Skeletal muscle satellite cell (primary cell): ENCODE data around the gene PLEKHA1.

Source experiments
- H3K27me3 ChIP-seq: 2 replicates; pipeline ENCODE4 v1.7.0; 2013; ENCODE audit warnings: low read length; ENCODE audit not compliant: control insufficient read depth, insufficient read depth
- H3K36me3 ChIP-seq: 2 replicates; pipeline ENCODE4 v1.7.0; 2013; ENCODE audit warnings: mild to moderate bottlenecking, control low read depth, low read length; ENCODE audit not compliant: insufficient read depth
- H3K4me1 ChIP-seq: 2 replicates; pipeline ENCODE4 v1.7.0; 2013; ENCODE audit warnings: low read length; ENCODE audit not compliant: control insufficient read depth, insufficient read depth
- H3K4me2 ChIP-seq: 2 replicates; pipeline ENCODE4 v1.7.0; 2013; ENCODE audit warnings: mild to moderate bottlenecking, low read length
- H3K4me3 ChIP-seq: 2 replicates; pipeline ENCODE4 v1.7.0; 2013; ENCODE audit warnings: low read length
- H3K9ac ChIP-seq: 2 replicates; pipeline ENCODE4 v1.7.0; 2013; ENCODE audit warnings: mild to moderate bottlenecking, low read depth, low read length, moderate library complexity
- H3K9me3 ChIP-seq: replicated peaks from 2 replicates; pipeline ENCODE4 v1.7.0; 2013; ENCODE audit warnings: mild to moderate bottlenecking, control low read depth, low read length

Gene PLEKHA1

GRCh38 chr10:122413327-122413726 lies 38.8 kb downstream of the PLEKHA1 start:
- H3K4me2 ChIP-seq = no peak overlapping the region
- no peak overlapping the region for H3K9ac ChIP-seq
- peaks cover 12% of the 10 kb centered on the region for H3K4me1 ChIP-seq
- H3K27me3 ChIP-seq = no peaks in the 10 kb centered on the region
- no peak overlapping the region for H3K4me3 ChIP-seq
- H3K9me3 ChIP-seq = no peaks in the 10 kb centered on the region
- H3K36me3 ChIP-seq = peaks cover 15% of the 10 kb centered on the region

- Histone ChIP-seq H3K36me3 (peaks cover 11% of the 10 kb centered on the region), H3K4me3 (no peak overlapping the region), H3K4me1 (peaks cover 48% of the 10 kb centered on the region), H3K27me3 (no peaks in the 10 kb centered on the region), H3K9me3 (no peaks in the 10 kb centered on the region), H3K4me2 (no peak overlapping the region), H3K9ac (no peak overlapping the region)
Observed at GRCh38 chr10:122417667-122418066, 43.2 kb downstream of the PLEKHA1 start.

GRCh38 chr10:122419016-122419415 lies 44.5 kb downstream of the PLEKHA1 start:
- no peak overlapping the region for H3K4me3 ChIP-seq
- H3K4me2 ChIP-seq = no peak overlapping the region
- no peak overlapping the region for H3K9ac ChIP-seq
- H3K36me3 ChIP-seq = peaks cover 5% of the 10 kb centered on the region
- peaks cover 48% of the 10 kb centered on the region for H3K4me1 ChIP-seq
- H3K27me3 ChIP-seq = no peaks in the 10 kb centered on the region
- H3K9me3 ChIP-seq = no peaks in the 10 kb centered on the region

DNA sequence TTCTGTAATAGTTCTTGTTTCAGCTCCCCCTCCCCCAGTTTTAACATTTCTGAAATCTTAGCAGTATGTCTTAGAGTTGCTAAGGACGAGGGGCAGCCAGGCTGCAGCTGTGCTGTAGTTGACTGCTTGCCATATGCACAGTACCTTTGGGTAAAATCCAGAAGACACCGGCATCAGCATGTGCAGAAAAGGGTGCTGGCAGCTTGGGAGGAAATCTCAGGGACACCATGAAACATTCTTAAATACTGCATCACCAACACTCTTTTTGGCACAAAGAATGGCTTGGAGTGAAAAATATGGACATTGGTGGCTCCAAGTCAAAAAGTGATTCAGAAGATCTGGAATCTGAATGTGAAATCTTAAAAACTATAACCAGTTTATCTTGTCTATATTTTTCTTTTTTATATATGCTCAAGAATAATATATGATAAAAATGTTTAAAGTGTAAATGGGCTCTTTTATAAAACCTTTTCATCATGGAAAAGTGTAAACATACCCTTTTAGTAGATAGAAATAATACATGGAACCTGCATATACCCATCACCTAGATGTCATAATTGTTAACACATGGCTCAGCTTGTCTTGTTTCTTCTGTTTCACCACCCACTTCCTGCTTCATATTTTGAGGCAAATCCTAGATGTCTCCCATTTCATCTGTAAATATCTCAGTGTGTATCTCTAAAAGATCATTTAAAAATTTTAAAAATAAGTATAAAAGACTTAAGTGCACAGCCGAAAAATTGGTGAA lies 45.5 kb downstream of the PLEKHA1 start:
- Histone ChIP-seq H3K36me3 (peaks cover 5% of the 10 kb centered on the region), H3K27me3 (no peaks in the 10 kb centered on the region), H3K4me3 (no peak overlapping the region), H3K4me2 (peak overlapping the region; percentile 52), H3K9ac (no peak overlapping the region), H3K4me1 (peaks cover 48% of the 10 kb centered on the region), H3K9me3 (no peaks in the 10 kb centered on the region)

GRCh38 chr10:122420624-122421007 lies 46.1 kb downstream of the PLEKHA1 start:
- Histone ChIP-seq H3K36me3 (peaks cover 5% of the 10 kb centered on the region), H3K27me3 (no peaks in the 10 kb centered on the region), H3K9me3 (no peaks in the 10 kb centered on the region), H3K4me2 (peak overlapping the region; percentile 35), H3K4me1 (peaks cover 48% of the 10 kb centered on the region), H3K9ac (no peak overlapping the region), H3K4me3 (no peak overlapping the region)

- Histone ChIP-seq H3K9ac (no peak overlapping the region), H3K9me3 (no peaks in the 10 kb centered on the region), H3K4me1 (peaks cover 48% of the 10 kb centered on the region), H3K4me3 (no peak overlapping the region), H3K27me3 (no peaks in the 10 kb centered on the region), H3K36me3 (peaks cover 5% of the 10 kb centered on the region), H3K4me2 (peak overlapping the region; percentile 35)
Observed at GRCh38 chr10:122421054-122421625, 46.6 kb downstream of the PLEKHA1 start.

- H3K4me1 ChIP-seq = peaks cover 46% of the 10 kb centered on the region
- H3K4me3 ChIP-seq = no peak overlapping the region
- no peak overlapping the region for H3K9ac ChIP-seq
- H3K9me3 ChIP-seq = no peaks in the 10 kb centered on the region
- peaks cover 4% of the 10 kb centered on the region for H3K36me3 ChIP-seq
- no peaks in the 10 kb centered on the region for H3K27me3 ChIP-seq
- H3K4me2 ChIP-seq = no peak overlapping the region
Observed at GRCh38 chr10:122421742-122422141, 47.2 kb downstream of the PLEKHA1 start.

GRCh38 chr10:122422266-122422989 lies 47.9 kb downstream of the PLEKHA1 start:
- Histone ChIP-seq H3K9ac (no peak overlapping the region), H3K4me1 (peaks cover 44% of the 10 kb centered on the region), H3K36me3 (peaks cover 4% of the 10 kb centered on the region), H3K4me3 (no peak overlapping the region), H3K27me3 (no peaks in the 10 kb centered on the region), H3K9me3 (no peaks in the 10 kb centered on the region), H3K4me2 (no peak overlapping the region)

GRCh38 chr10:122424059-122424458 lies 49.6 kb downstream of the PLEKHA1 start:
- Histone ChIP-seq H3K4me2 (no peak overlapping the region), H3K36me3 (peaks cover 10% of the 10 kb centered on the region), H3K4me1 (peaks cover 33% of the 10 kb centered on the region), H3K9me3 (no peaks in the 10 kb centered on the region), H3K4me3 (no peak overlapping the region), H3K27me3 (no peaks in the 10 kb centered on the region), H3K9ac (no peak overlapping the region)

DNA sequence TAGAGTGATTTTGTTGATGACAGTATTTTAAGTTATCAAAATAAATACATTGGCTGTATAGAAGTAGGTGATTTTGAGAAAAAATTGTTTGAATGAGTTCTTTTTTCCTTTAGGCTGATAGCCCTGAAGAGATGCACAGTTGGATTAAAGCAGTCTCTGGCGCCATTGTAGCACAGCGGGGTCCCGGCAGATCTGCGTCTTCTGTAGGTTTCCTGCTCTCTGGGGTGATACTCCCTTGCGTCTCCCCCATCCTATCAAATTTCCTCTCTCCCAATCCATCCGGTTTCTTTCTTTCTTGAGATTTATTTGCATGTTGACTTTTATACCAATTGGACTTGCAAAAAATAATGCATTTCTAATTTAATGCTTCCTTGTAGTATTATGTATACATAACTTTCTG lies 52.3 kb downstream of the PLEKHA1 start:
- H3K4me2 ChIP-seq = no peak overlapping the region
- H3K9ac ChIP-seq = no peak overlapping the region
- H3K4me3 ChIP-seq = no peak overlapping the region
- peaks cover 16% of the 10 kb centered on the region for H3K36me3 ChIP-seq
- H3K4me1 ChIP-seq = peaks cover 6% of the 10 kb centered on the region
- H3K9me3 ChIP-seq = no peaks in the 10 kb centered on the region
- no peaks in the 10 kb centered on the region for H3K27me3 ChIP-seq

GRCh38 chr10:122427280-122427679 lies 52.8 kb downstream of the PLEKHA1 start:
- H3K4me3 ChIP-seq = no peak overlapping the region
- no peak overlapping the region for H3K9ac ChIP-seq
- H3K9me3 ChIP-seq = no peaks in the 10 kb centered on the region
- no peak overlapping the region for H3K4me2 ChIP-seq
- H3K36me3 ChIP-seq = peaks cover 16% of the 10 kb centered on the region
- H3K4me1 ChIP-seq = peaks cover 1% of the 10 kb centered on the region
- no peaks in the 10 kb centered on the region for H3K27me3 ChIP-seq
